NCI-H2107 treated with DMSO at 0.1 percent for 48 hours (cell line): ENCODE data around the gene CCDC91.

ENCODE experiments used
- DNase-seq: peaks from one replicate; lab custom pipeline; 2025; ENCODE audit not compliant: unreplicated experiment; lab: John Stamatoyannopoulos, UW

Gene CCDC91

GRCh38 chr12:28574746-28575592 lies 384.7 kb downstream of the CCDC91 start:
- no peak for DNase-seq

- no peak for DNase-seq
Measured at GRCh38 chr12:28575593-28576205, 385.4 kb downstream of the CCDC91 start.

- no peak for DNase-seq
Measured at GRCh38 chr12:28578361-28578760, 388.1 kb downstream of the CCDC91 start.

- no peak for DNase-seq
Measured at GRCh38 chr12:28578833-28579252, 388.6 kb downstream of the CCDC91 start.

GRCh38 chr12:28582672-28583376 lies 392.6 kb downstream of the CCDC91 start:
- DNase-seq: no peak

- DNase-seq: peak; percentile 72
Measured at GRCh38 chr12:28583701-28584261, 393.5 kb downstream of the CCDC91 start.

- DNase-seq: peak; percentile 70
Measured at GRCh38 chr12:28585146-28585545, 394.9 kb downstream of the CCDC91 start.

- no peak for DNase-seq
Measured at GRCh38 chr12:28586481-28586880, 396.2 kb downstream of the CCDC91 start.

GRCh38 chr12:28591831-28592230 lies 401.6 kb downstream of the CCDC91 start:
- no peak for DNase-seq
